DOHH2 (cell line): Measurements from ENCODE around the gene CEP131.
"Not testable (repeated sequence)": the region's sequence is repeated elsewhere in the genome, so short reads cannot be mapped to it uniquely, and the experiment has no call there.

Experiments
- H3F3A ChIP-seq: fragments of 200-600 bp; sonication (generic), shearing (Covaris generic); 2 replicates; pipeline ENCODE4 v1.6.0; 2016; ENCODE audit warnings: antibody characterized with exemption, mild to moderate bottlenecking; ENCODE audit not compliant: control insufficient read depth, insufficient read depth
- H3K27ac ChIP-seq: fragments of 200-600 bp; sonication (generic); 2 replicates; pipeline ENCODE4 v1.5.1; 2014; ENCODE audit warnings: low read depth, mild to moderate bottlenecking, low read length, moderate library complexity
- H3K27me3 ChIP-seq: fragments of 200-600 bp; sonication (generic); 2 replicates; pipeline ENCODE4 v1.6.1; 2014; ENCODE audit warnings: mild to moderate bottlenecking, low read length, mixed read lengths; ENCODE audit not compliant: control insufficient read depth
- H3K36me3 ChIP-seq: fragments of 200-600 bp; sonication (generic); 2 replicates; pipeline ENCODE4 v1.6.1; 2014; ENCODE audit warnings: mild to moderate bottlenecking, low read length, moderate library complexity, mixed read lengths; ENCODE audit not compliant: control insufficient read depth
- H3K4me1 ChIP-seq: fragments of 200-600 bp; sonication (generic); 2 replicates; pipeline ENCODE4 v1.6.1; 2014; ENCODE audit warnings: mild to moderate bottlenecking, low read length, mixed read lengths; ENCODE audit not compliant: control insufficient read depth
- H3K4me2 ChIP-seq: fragments of 200-600 bp; sonication (generic); 2 replicates; pipeline ENCODE4 v1.6.0; 2014; ENCODE audit warnings: mild to moderate bottlenecking, low read length, moderate library complexity
- H3K4me3 ChIP-seq: fragments of 200-600 bp; sonication (generic); 2 replicates; pipeline ENCODE4 v1.5.1; 2014; ENCODE audit warnings: mild to moderate bottlenecking, low read length, mixed read lengths
- H3K79me2 ChIP-seq: fragments of 200-600 bp; sonication (generic); 2 replicates; pipeline ENCODE4 v1.6.1; 2014; ENCODE audit warnings: mild to moderate bottlenecking, low read length, mixed read lengths; ENCODE audit not compliant: control insufficient read depth
- H3K9me2 ChIP-seq: fragments of 200-600 bp; sonication (generic); replicated peaks from 2 replicates; pipeline ENCODE4 v1.6.1; 2014; ENCODE audit warnings: mild to moderate bottlenecking, low read length, mixed read lengths; ENCODE audit not compliant: control insufficient read depth
- H3K9me3 ChIP-seq: fragments of 200-600 bp; sonication (generic); 2 replicates; pipeline ENCODE4 v1.6.1; 2014; ENCODE audit warnings: antibody characterized with exemption, low read length, mixed read lengths; ENCODE audit not compliant: control insufficient read depth, insufficient read depth
- H4K20me1 ChIP-seq: fragments of 200-600 bp; sonication (generic); 2 replicates; pipeline ENCODE4 v1.6.0; 2014; ENCODE audit warnings: low read depth, mild to moderate bottlenecking, antibody characterized with exemption, low read length, moderate library complexity; ENCODE audit not compliant: control insufficient read depth, insufficient read depth
- EZH2phosphoT487 ChIP-seq: fragments of 200-600 bp; sonication (generic); IDR thresholded peaks from 2 replicates; pipeline ENCODE4 v1.6.1; 2017; ENCODE audit warnings: borderline replicate concordance, mild to moderate bottlenecking, antibody characterized with exemption, low read length, moderate library complexity, mixed read lengths
- TF ChIP-seq, protein P1 (sequence below): fragments of 200-600 bp; sonication (generic); IDR thresholded peaks from one replicate; pipeline ENCODE4 v1.5.1; 2014; ENCODE audit warnings: antibody characterized with exemption, mild to moderate bottlenecking, low read depth, low read length; ENCODE audit not compliant: poor library complexity, severe bottlenecking

Gene CEP131

DNA sequence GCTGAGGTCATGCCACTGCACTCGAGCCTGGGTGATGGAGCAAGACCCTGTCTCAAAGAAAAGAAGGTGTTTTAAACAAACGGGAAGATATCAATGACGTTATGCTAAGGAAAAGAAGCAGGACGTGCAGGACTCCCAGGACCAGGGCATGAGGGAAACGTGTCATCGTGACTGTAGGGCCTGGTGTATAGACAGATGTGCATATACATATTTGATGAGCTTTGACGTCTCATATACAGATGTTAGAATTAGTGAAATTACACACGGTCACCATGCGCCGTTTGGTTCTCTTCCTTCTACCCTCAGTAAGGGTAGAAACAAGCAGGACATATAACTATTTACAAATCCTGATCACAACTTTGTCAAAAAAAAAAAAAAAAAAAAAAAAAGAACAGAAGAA, 75.1 kb downstream of the CEP131 start:
- TF ChIP-seq, protein P1, sequence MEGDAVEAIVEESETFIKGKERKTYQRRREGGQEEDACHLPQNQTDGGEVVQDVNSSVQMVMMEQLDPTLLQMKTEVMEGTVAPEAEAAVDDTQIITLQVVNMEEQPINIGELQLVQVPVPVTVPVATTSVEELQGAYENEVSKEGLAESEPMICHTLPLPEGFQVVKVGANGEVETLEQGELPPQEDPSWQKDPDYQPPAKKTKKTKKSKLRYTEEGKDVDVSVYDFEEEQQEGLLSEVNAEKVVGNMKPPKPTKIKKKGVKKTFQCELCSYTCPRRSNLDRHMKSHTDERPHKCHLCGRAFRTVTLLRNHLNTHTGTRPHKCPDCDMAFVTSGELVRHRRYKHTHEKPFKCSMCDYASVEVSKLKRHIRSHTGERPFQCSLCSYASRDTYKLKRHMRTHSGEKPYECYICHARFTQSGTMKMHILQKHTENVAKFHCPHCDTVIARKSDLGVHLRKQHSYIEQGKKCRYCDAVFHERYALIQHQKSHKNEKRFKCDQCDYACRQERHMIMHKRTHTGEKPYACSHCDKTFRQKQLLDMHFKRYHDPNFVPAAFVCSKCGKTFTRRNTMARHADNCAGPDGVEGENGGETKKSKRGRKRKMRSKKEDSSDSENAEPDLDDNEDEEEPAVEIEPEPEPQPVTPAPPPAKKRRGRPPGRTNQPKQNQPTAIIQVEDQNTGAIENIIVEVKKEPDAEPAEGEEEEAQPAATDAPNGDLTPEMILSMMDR: no peak
- no peak for TF ChIP-seq EZH2phosphoT487
- Histone ChIP-seq H3K79me2 (no peaks in the 10 kb centered on the region), H3F3A (no peaks in the 10 kb centered on the region), H3K4me2 (no peak overlapping the region), H3K27me3 (no peaks in the 10 kb centered on the region), H3K27ac (no peak overlapping the region), H3K4me1 (no peaks in the 10 kb centered on the region), H4K20me1 (no peaks in the 10 kb centered on the region), H3K9me3 (no peaks in the 10 kb centered on the region), H3K36me3 (no peaks in the 10 kb centered on the region), H3K9me2 (no peaks in the 10 kb centered on the region), H3K4me3 (no peak overlapping the region)

DNA sequence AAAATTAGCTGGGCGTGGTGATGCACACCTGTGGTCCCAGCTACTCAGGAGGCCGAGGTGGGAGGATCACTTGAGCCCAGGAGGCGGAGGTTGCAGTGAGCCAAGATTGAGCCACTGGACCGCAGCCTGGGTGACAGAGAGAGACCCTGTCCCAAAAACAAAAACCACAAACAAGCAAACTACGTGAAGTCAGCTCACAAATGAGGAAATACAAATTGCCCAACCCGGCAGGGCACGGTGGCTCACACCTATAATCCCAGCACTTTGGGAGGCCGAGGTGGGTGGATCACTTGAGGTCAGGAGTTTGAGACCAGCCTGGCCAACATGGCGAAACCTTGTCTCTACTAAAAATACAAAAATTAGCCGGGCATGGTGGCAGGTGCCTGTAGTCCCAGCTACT, 76.6 kb downstream of the CEP131 start:
- H3K4me3 ChIP-seq, H3K9me3 ChIP-seq, H3K27me3 ChIP-seq, H3K4me1 ChIP-seq, H3F3A ChIP-seq, H3K9me2 ChIP-seq, H4K20me1 ChIP-seq, H3K36me3 ChIP-seq, H3K79me2 ChIP-seq, H3K4me2 ChIP-seq, H3K27ac ChIP-seq: not testable (repeated sequence)

DNA sequence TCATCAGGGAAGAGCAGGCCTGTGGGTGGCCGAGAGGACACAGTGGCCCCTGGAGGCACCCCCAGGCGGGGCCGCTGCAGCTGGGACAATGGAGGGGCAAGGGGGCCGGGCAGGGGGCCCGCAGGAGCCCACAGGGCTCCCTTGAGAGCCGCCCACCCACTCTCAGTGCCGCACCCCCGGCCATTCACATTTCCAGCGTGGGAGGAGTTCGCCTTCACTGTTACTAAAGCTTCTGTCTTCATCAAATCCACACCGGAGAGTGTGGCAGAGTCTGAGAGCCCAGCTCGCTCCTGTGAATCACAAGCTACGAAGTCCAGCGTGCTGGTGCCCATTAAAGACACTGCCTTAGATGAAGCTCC, 78.4 kb downstream of the CEP131 start:
- H3K4me1 ChIP-seq: no peaks in the 10 kb centered on the region
- TF ChIP-seq EZH2phosphoT487: no peak

DNA sequence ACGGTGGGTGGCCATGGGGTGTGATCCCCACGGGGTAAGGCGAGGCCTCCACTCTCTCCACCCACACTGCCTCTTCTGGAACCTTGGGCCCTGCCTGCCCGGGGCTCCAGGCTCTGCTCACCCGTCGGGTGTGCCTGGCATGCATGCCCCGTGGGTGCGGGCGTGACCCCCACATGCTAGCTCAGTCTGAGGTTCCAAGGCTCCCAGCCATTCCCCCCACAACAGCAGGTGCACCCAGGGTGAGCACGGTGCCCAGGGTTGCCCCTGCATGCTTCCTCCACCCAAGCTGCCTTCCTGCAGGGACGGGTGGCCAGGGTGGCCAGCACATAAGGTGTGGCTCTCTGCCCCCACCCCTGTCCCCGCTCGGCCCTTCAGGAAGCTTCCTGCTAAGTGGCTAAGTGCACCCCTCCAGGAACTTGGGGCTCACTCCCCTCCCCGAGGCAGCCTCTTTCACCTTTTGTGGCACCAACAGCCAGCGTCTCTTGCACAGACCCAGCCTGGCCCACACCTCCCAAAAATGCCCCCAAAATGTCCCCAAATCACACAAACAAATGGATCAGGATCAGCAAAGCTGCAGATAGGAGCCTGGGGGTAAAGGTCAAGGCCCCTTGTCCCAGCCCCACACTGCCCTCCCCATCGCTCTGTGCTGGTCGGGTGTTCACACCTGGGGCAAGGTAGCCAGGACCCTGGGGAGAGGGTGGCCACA, 78.9 kb downstream of the CEP131 start:
- Histone ChIP-seq H3K9me3 (peaks cover under 1% of the 10 kb centered on the region; the same call in 1 of the 2 replicates), H3K27ac (no peak overlapping the region), H3K9me2 (no peaks in the 10 kb centered on the region), H3F3A (no peaks in the 10 kb centered on the region), H3K36me3 (no peaks in the 10 kb centered on the region), H3K27me3 (no peaks in the 10 kb centered on the region), H3K4me3 (no peak overlapping the region), H4K20me1 (no peaks in the 10 kb centered on the region), H3K4me1 (no peaks in the 10 kb centered on the region), H3K4me2 (no peak overlapping the region), H3K79me2 (no peaks in the 10 kb centered on the region)
- TF ChIP-seq, protein P1: no peak
- no peak for TF ChIP-seq EZH2phosphoT487

More for the DNA sequence above, 78.4 kb downstream of the CEP131 start:
- no peak overlapping the region for H3K27ac ChIP-seq
- H3K4me2 ChIP-seq: no peak overlapping the region
- H3K36me3 ChIP-seq: no peaks in the 10 kb centered on the region
- no peaks in the 10 kb centered on the region for H3K9me2 ChIP-seq
- H3K79me2 ChIP-seq: no peaks in the 10 kb centered on the region
- no peak overlapping the region for H3K4me3 ChIP-seq
- no peaks in the 10 kb centered on the region for H3K27me3 ChIP-seq
- H3K9me3 ChIP-seq: no peaks in the 10 kb centered on the region
- no peaks in the 10 kb centered on the region for H3F3A ChIP-seq
- H4K20me1 ChIP-seq: no peaks in the 10 kb centered on the region
